K562 (cell line): Measurements from ENCODE around the gene WDR1. TPM values are rescaled to one million over a fixed set of nuclear protein-coding genes. Genes with fewer than 3 reads are reported as not detected.

ENCODE experiments used
- ATAC-seq: fragments of 200-7000 bp; cut with Tn5 transposase; 3 replicates; pipeline ENCODE4 v1.9.1; 2020; ENCODE audit warnings: moderate library complexity
- BruUV-seq: library from RNA; stranded (reverse); fragments of 400-500 nt; replicated peaks from 2 replicates; lab custom pipeline; 2021; lab: Mats Ljungman, UMichigan
- CTCF ChIA-PET: fragments of 300-600 bp; formaldehyde crosslinking; extraction: SDS; loops from one replicate; lab custom pipeline; 2021; ENCODE audit warnings: low intra/inter-chr PET ratio; lab: Yijun Ruan, JAX
- POLR2A ChIA-PET: fragments of 300-600, 350-650 bp; sonication (Branson Sonifier 250); formaldehyde crosslinking; extraction: SDS; loops from one replicate; lab custom pipeline; 2021; ENCODE audit warnings: antibody characterized with exemption, inconsistent platforms; lab: Yijun Ruan, JAX
- DNase-seq, 4 experiments: peaks; one replicate each; pipeline versions ENCODE4 v3.0.0 to v3.0.0-alpha.2; 2011 to 2018; ENCODE audit warnings: low spot score in 3 of 4, mixed read lengths in 3 of 4; ENCODE audit errors: extremely low read depth in 1 of 4
- FAIRE-seq: peaks from 2 replicates; lab custom pipeline; 2011; peaks lifted over from hg19 to GRCh38; lab: Jason Lieb, UNC
- H2AFZ ChIP-seq: 2 replicates; pipeline ENCODE4 v1.6.0; 2011; ENCODE audit warnings: low read depth, low read length, control low read depth, inconsistent platforms
- H3K27ac ChIP-seq: fragments of 200-600 bp; 3 replicates; pipeline ENCODE4 v1.8.0; 2011; ENCODE audit warnings: low read depth, mild to moderate bottlenecking, control low read depth, inconsistent platforms, low read length, moderate library complexity, mixed read lengths; ENCODE audit errors: extremely low read depth
- H3K27me3 ChIP-seq, 2 experiments: fragments of 300-600 bp in 1 of 2; 2 replicates in 1 of 2; 3 replicates in 1 of 2; pipeline versions ENCODE4 v1.6.0 to v1.8.0; 2011; ENCODE audit warnings: inconsistent platforms in 2 of 2, low read length in 2 of 2, mild to moderate bottlenecking in 1 of 2, mixed read lengths in 1 of 2, moderate library complexity in 1 of 2; ENCODE audit not compliant: control insufficient read depth in 2 of 2, insufficient read depth in 2 of 2
- H3K36me3 ChIP-seq: fragments of 300-600 bp; 3 replicates; pipeline ENCODE4 v1.8.0; 2011; ENCODE audit warnings: mild to moderate bottlenecking, low read length, inconsistent platforms; ENCODE audit not compliant: control insufficient read depth, insufficient read depth
- H3K4me1 ChIP-seq, 2 experiments: fragments of 200-600 bp in 1 of 2; replicated peaks in 1 of 2; 2 replicates in 1 of 2; 3 replicates in 1 of 2; pipeline versions ENCODE4 v1.5.1 to v1.8.0; 2011; ENCODE audit warnings: inconsistent platforms in 2 of 2, low read length in 2 of 2, mild to moderate bottlenecking in 1 of 2, mixed read lengths in 1 of 2, moderate library complexity in 1 of 2; ENCODE audit not compliant: control insufficient read depth in 2 of 2, insufficient read depth in 2 of 2
- H3K4me2 ChIP-seq: 2 replicates; pipeline ENCODE4 v1.6.1; 2011; ENCODE audit warnings: low read length, control low read depth, inconsistent platforms, mixed read lengths; ENCODE audit not compliant: insufficient read depth
- H3K4me3 ChIP-seq: fragments of 200-600 bp; sonication (generic), shearing (Covaris generic); 2 replicates; pipeline ENCODE4 v1.5.1; 2016; ENCODE audit warnings: control low read depth, inconsistent platforms
- H3K79me2 ChIP-seq: fragments of 200-600 bp; 3 replicates; pipeline ENCODE4 v1.8.0; 2011; ENCODE audit warnings: low read length, inconsistent platforms; ENCODE audit not compliant: control insufficient read depth, insufficient read depth
- H3K9ac ChIP-seq, 2 experiments: 2 replicates each; pipeline versions ENCODE4 v1.6.0 to v1.6.1; 2011; ENCODE audit warnings: low read depth in 2 of 2, low read length in 2 of 2, control low read depth in 1 of 2, inconsistent platforms in 1 of 2, mild to moderate bottlenecking in 1 of 2, mixed read lengths in 1 of 2; ENCODE audit not compliant: insufficient read depth in 1 of 2
- H3K9me1 ChIP-seq: one replicate; pipeline ENCODE4 v1.6.0; 2011; ENCODE audit warnings: inconsistent platforms, mild to moderate bottlenecking, low read length, moderate library complexity; ENCODE audit not compliant: control insufficient read depth, insufficient read depth
- H3K9me3 ChIP-seq: replicated peaks from 2 replicates; pipeline ENCODE4 v1.5.1; 2011; ENCODE audit warnings: low read depth, low read length, inconsistent platforms; ENCODE audit not compliant: control insufficient read depth, insufficient read depth
- H4K20me1 ChIP-seq: replicated peaks from 2 replicates; pipeline ENCODE4 v1.6.1; 2011; ENCODE audit warnings: low read length, inconsistent platforms, mixed read lengths; ENCODE audit not compliant: control insufficient read depth, insufficient read depth
- BRD4 ChIP-seq: fragments of 200-600 bp; sonication (generic); IDR thresholded peaks from 2 replicates; pipeline ENCODE4 v1.6.1; 2017; ENCODE audit warnings: inconsistent platforms
- CTCF ChIP-seq, 3 experiments: IDR thresholded peaks in 2 of 3; conservative IDR thresholded peaks in 1 of 3; 2 replicates each; pipeline ENCODE4 v1.5.1; 2011 to 2012; ENCODE audit warnings: low read length in 3 of 3, mild to moderate bottlenecking in 3 of 3, control low read depth in 2 of 3, improper control_type of control experiment in 1 of 3, inconsistent platforms in 1 of 3, low read depth in 1 of 3, mixed read lengths in 1 of 3, moderate library complexity in 1 of 3; ENCODE audit not compliant: insufficient read depth in 2 of 3
- DMBX1 ChIP-seq: fragments of 250-450 bp; sonication (Bioruptor Pico); IDR thresholded peaks from 2 replicates; pipeline ENCODE4 v1.8.0; 2022; ENCODE audit warnings: inconsistent platforms, mild to moderate bottlenecking, moderate library complexity, borderline replicate concordance
- HCFC1 ChIP-seq: IDR thresholded peaks from 2 replicates; pipeline ENCODE4 v1.6.1; 2012; ENCODE audit warnings: low read depth, low read length, improper control_type of control experiment
- HIVEP1 ChIP-seq: fragments of 250-450 bp; sonication (Bioruptor Pico); IDR thresholded peaks from 2 replicates; pipeline ENCODE4 v1.4.0; 2020; ENCODE audit warnings: mild to moderate bottlenecking
- IRF2 ChIP-seq: sonication (generic); formaldehyde crosslinking; IDR thresholded peaks from 2 replicates; pipeline ENCODE4 v1.8.1; 2022; ENCODE audit warnings: mild to moderate bottlenecking, missing genetic modification reagents
- KAT2B ChIP-seq: IDR thresholded peaks from one replicate; pipeline ENCODE4 v1.6.1; 2012; ENCODE audit warnings: low read depth, mild to moderate bottlenecking, control low read depth, inconsistent platforms, low read length, moderate library complexity
- KDM2B ChIP-seq: fragments of 250-450 bp; sonication (Bioruptor Pico); IDR thresholded peaks from 2 replicates; pipeline ENCODE4 v1.8.0; 2021; ENCODE audit warnings: mild to moderate bottlenecking, moderate library complexity
- KDM5B ChIP-seq: fragments of 200-600 bp; sonication (generic); IDR thresholded peaks from 2 replicates; pipeline ENCODE4 v1.6.1; 2012; ENCODE audit warnings: low read depth, mild to moderate bottlenecking, moderate library complexity, low read length, control low read depth, inconsistent platforms; ENCODE audit not compliant: insufficient replicate concordance
- POLR2H ChIP-seq: IDR thresholded peaks from 2 replicates; pipeline ENCODE4 v1.6.1; 2016; ENCODE audit warnings: missing genetic modification characterization, low read depth, mild to moderate bottlenecking, control low read depth, missing compliant biosample characterization, moderate library complexity
- SMC3 ChIP-seq: conservative IDR thresholded peaks from 2 replicates; pipeline ENCODE4 v1.6.1; 2011; ENCODE audit warnings: low read depth, low read length, improper control_type of control experiment; ENCODE audit not compliant: insufficient read depth
- TAF9B ChIP-seq: fragments of 450-650 bp; IDR thresholded peaks from 2 replicates; pipeline ENCODE4 v1.6.1; 2018; ENCODE audit warnings: mild to moderate bottlenecking; ENCODE audit not compliant: partially characterized antibody
- TRIM25 ChIP-seq: fragments of 450-650 bp; IDR thresholded peaks from 2 replicates; pipeline ENCODE4 v1.7.0; 2016; ENCODE audit warnings: borderline replicate concordance
- VEZF1 ChIP-seq: fragments of 200-800 bp; sonication (Bioruptor generic); IDR thresholded peaks from 2 replicates; pipeline ENCODE4 v1.6.1; 2017; ENCODE audit warnings: missing genetic modification characterization, missing compliant biosample characterization
- ZNF253 ChIP-seq: fragments of 250-450 bp; sonication (Bioruptor Pico); conservative IDR thresholded peaks from 2 replicates; pipeline ENCODE4 v1.6.1; 2021; ENCODE audit warnings: mild to moderate bottlenecking
- ZNF277 ChIP-seq: fragments of 250-450 bp; sonication (Bioruptor Pico); IDR thresholded peaks from 2 replicates; pipeline ENCODE4 v1.8.0; 2022; ENCODE audit warnings: inconsistent platforms, mild to moderate bottlenecking, moderate library complexity, borderline replicate concordance
- ZNF668 ChIP-seq: fragments of 250-450 bp; sonication (Bioruptor Pico); IDR thresholded peaks from 2 replicates; pipeline ENCODE4 v1.8.0; 2022; ENCODE audit warnings: mild to moderate bottlenecking, inconsistent platforms
- WGBS: fragments of 100-300 bp; shearing (Covaris generic); methylation state at CpG from one replicate; pipeline ENCODE4 v1.1.6; 2016; ENCODE audit warnings: low coverage, mixed read lengths; ENCODE audit not compliant: insufficient coverage; ENCODE audit errors: missing lambda C conversion rate; 5-methylcytosine and 5-hydroxymethylcytosine counted together
- in situ Hi-C: fragments of 300-500 bp; cut with MboI; formaldehyde crosslinking; loops from 4 replicates; pipeline ENCODE4 v1.15.0; 2018; ENCODE audit warnings: inconsistent platforms, mixed read lengths
- intact Hi-C: fragments of 100-400 bp; cut with micrococcal nuclease; formaldehyde crosslinking; loops from 2 replicates; pipeline ENCODE4 v1.14.2; 2022
- polyA plus RNA-seq, 8 experiments: library from polyadenylated mRNA; depleted of rRNA in 4 of 8; stranded (reverse) in 5 of 8; unstranded in 3 of 8; fragments of >200 nt; fragmentation: Nextera tagmentation in 2 of 8; fragmentation: Illumina TruSeq in 1 of 8; extraction: Ambion mirVana in 2 of 8; extraction: Trizol in 1 of 8; gene quantifications; 2 replicates each; pipeline versions ENCODE4 v1.2.1 to v1.2.3, GENCODE V29; 2011 to 2014; ENCODE audit warnings: inconsistent platforms in 1 of 8, missing spikeins in 1 of 8
- total RNA-seq, 7 experiments: library from RNA; depleted of rRNA in 6 of 7; stranded (reverse); fragments of >200 nt in 6 of 7; fragmentation: Illumina TruSeq in 2 of 7; extraction: Trizol in 2 of 7; gene quantifications; 2 replicates each; pipeline versions ENCODE4 v1.2.1 to v1.2.3, GENCODE V29; 2011 to 2021; ENCODE audit warnings: low replicate concordance in 1 of 7

Gene WDR1
- total and polyA plus RNA-seq, 9 of the 15 experiments (the other 6 are each of a cell fraction or from before 2014, with no cell fraction given), result 16.1 to 213 (median 125) TPM

GRCh38 chr4:10057023-10057395 is 59.6 kb downstream of the WDR1 start:
- H3K4me2 ChIP-seq, result no peak overlapping the region
- H3K9me3 ChIP-seq, result no peaks in the 10 kb centered on the region
- in situ Hi-C loops, result no loop called here
- FAIRE-seq (no peak), ATAC-seq (no peak), DNase-seq (no peak)
- intact Hi-C loops, result no loop called here
- no peaks in the 10 kb centered on the region for H3K79me2 ChIP-seq
- ChIA-PET POLR2A (no interaction called here), CTCF (no interaction called here)
- H3K27me3 ChIP-seq, result peaks cover 7 to 26% of the 10 kb centered on the region in 2 experiments; a peak in 4 of 5 replicates
- no peak overlapping the region for H3K4me3 ChIP-seq
- H3K36me3 ChIP-seq, result no peaks in the 10 kb centered on the region
- no TSS peak for BruUV-seq
- H3K9me1 ChIP-seq, result no peaks in the 10 kb centered on the region
- no peaks in the 10 kb centered on the region for H3K4me1 ChIP-seq
- WGBS, result 3% methylated on average over 4 of the region's 4 CpGs
- H3K9ac ChIP-seq, result no peak overlapping the region
- H3K27ac ChIP-seq, result no peak overlapping the region
- no peak overlapping the region for H2AFZ ChIP-seq
- no peaks in the 10 kb centered on the region for H4K20me1 ChIP-seq
- no peak for TF ChIP-seq SMC3
- no peak for TF ChIP-seq ZNF253 (CRISPR knock-in tag)
- no peak for TF ChIP-seq IRF2
- no peak for TF ChIP-seq DMBX1 (CRISPR knock-in tag)
- TF ChIP-seq TAF9B, result no peak
- no peak for TF ChIP-seq KDM5B
- TF ChIP-seq HIVEP1 (CRISPR knock-in tag), result no peak
- no peak for TF ChIP-seq HCFC1
- no peak for TF ChIP-seq CTCF (IDR thresholded peaks at IDR 0.05 in 2 of 3, conservative IDR thresholded peaks at IDR 0.05 in 1 of 3; ENCODE audit: insufficient read depth in 2 of 3, low read depth in 1 of 3, low read length in 3 of 3)
- TF ChIP-seq VEZF1, result no peak
- TF ChIP-seq BRD4, result no peak
- no peak for TF ChIP-seq KAT2B
- no peak for TF ChIP-seq ZNF668
- no peak for TF ChIP-seq POLR2H (tag)
- no peak for TF ChIP-seq KDM2B (CRISPR knock-in tag)
- TF ChIP-seq ZNF277, result no peak
- TF ChIP-seq TRIM25, result no peak
